ENCODE measurements around the gene TBX10.

DNA sequence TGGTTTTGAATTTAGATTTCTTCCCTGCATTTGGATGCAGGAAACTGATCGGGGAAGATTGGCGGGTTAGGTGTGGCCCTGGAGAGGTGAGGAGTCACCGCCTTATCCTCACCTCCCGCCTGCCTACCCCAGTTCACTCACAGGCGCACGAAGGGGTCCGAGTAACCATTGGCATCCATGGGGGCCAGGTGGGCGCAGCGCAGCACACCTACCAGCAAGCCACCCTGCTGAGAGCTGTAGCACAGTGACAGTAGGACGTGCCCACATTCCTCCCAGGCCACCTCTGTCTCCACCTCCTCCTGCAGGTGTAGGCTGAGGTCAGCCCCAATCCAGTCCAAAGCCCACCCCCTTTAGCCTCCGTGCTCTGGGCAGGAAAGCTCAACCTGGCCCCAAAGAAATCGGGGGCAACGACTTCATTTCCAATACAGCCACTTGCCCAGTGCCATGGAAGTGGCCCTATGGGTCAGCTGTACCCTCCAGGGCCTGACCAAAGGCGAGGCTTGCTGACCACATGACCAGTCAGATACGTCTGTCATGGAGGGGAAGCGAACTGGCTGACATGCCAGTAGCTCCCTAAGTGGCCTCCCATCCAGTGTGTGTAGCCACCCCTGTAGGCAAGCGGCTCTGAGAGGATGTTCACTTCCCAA, 26.1 kb downstream of the TBX10 start:
- TF ChIP-seq CTCF (IDR thresholded peaks at IDR 0.05; ENCODE audit: low read depth, low read length, missing input control) (no peak), REST (IDR thresholded peaks at IDR 0.05) (no peak)
- TF ChIP-seq, protein P1, sequence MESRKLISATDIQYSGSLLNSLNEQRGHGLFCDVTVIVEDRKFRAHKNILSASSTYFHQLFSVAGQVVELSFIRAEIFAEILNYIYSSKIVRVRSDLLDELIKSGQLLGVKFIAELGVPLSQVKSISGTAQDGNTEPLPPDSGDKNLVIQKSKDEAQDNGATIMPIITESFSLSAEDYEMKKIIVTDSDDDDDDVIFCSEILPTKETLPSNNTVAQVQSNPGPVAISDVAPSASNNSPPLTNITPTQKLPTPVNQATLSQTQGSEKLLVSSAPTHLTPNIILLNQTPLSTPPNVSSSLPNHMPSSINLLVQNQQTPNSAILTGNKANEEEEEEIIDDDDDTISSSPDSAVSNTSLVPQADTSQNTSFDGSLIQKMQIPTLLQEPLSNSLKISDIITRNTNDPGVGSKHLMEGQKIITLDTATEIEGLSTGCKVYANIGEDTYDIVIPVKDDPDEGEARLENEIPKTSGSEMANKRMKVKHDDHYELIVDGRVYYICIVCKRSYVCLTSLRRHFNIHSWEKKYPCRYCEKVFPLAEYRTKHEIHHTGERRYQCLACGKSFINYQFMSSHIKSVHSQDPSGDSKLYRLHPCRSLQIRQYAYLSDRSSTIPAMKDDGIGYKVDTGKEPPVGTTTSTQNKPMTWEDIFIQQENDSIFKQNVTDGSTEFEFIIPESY (IDR thresholded peaks at IDR 0.05): no peak
